Stimulated activated CD8-positive, alpha-beta memory T cell treated with anti-CD3 and anti-CD28 coated beads, Interleukin-2, amount 100 ng/mL, for 48 hours (primary cell): ENCODE results near the gene MCEMP1.
A peak's percentile ranks its signal among the peaks of the same experiment; 100 is the strongest.

Source experiments
- DNase-seq, 2 donors: peaks; one replicate each; pipeline ENCODE4 v3.0.0-alpha.2; 2020; ENCODE audit warnings: low read depth in 2 of 2

MCEMP1 gene

GRCh38 chr19:7643629-7644549 lies 33.0 kb upstream of the MCEMP1 start:
- peak in 1 of 2 donors; percentile 23 for DNase-seq

- DNase-seq: no peak
These were observed 32.4 kb upstream of the MCEMP1 start for GRCh38 chr19:7644550-7644877.

GRCh38 chr19:7645163-7645562 lies 31.7 kb upstream of the MCEMP1 start:
- no peak for DNase-seq

GRCh38 chr19:7645656-7646425 lies 31.0 kb upstream of the MCEMP1 start:
- DNase-seq: no peak

GRCh38 chr19:7646426-7646700 lies 30.5 kb upstream of the MCEMP1 start:
- no peak for DNase-seq

GRCh38 chr19:7647156-7647555 lies 29.7 kb upstream of the MCEMP1 start:
- no peak for DNase-seq

- no peak for DNase-seq
These were observed 28.4 kb upstream of the MCEMP1 start for GRCh38 chr19:7648265-7649014.

- no peak for DNase-seq
These were observed 26.7 kb upstream of the MCEMP1 start for GRCh38 chr19:7650148-7650547.

- peak; percentile 70 to 79 for DNase-seq
These were observed 24.7 kb upstream of the MCEMP1 start for GRCh38 chr19:7652061-7652641.

- no peak for DNase-seq
These were observed 22.5 kb upstream of the MCEMP1 start for GRCh38 chr19:7654401-7654800.

- no peak for DNase-seq
These were observed 21.3 kb upstream of the MCEMP1 start for GRCh38 chr19:7655581-7655980.

- no peak for DNase-seq
These were observed 19.6 kb upstream of the MCEMP1 start for GRCh38 chr19:7657131-7657751.

- no peak for DNase-seq
These were observed 18.6 kb upstream of the MCEMP1 start for GRCh38 chr19:7658219-7658686.

- DNase-seq: no peak
These were observed 14.9 kb upstream of the MCEMP1 start for GRCh38 chr19:7661744-7662538.

- no peak for DNase-seq
These were observed 14.2 kb upstream of the MCEMP1 start for GRCh38 chr19:7662657-7663056.

- no peak for DNase-seq
These were observed 13.2 kb upstream of the MCEMP1 start for GRCh38 chr19:7663706-7664105.

GRCh38 chr19:7665076-7665475 lies 11.8 kb upstream of the MCEMP1 start:
- no peak for DNase-seq

GRCh38 chr19:7668842-7669241 lies 8.0 kb upstream of the MCEMP1 start, which contains the start of gene RETN:
Gene RETN (plus strand): TSS chr19:7669049. CDS start chr19:7669327, 278 bp downstream.
- no peak for DNase-seq

GRCh38 chr19:7669641-7670040 lies 7.2 kb upstream of the MCEMP1 start:
- DNase-seq: no peak

- no peak for DNase-seq
These were observed 6.6 kb upstream of the MCEMP1 start for GRCh38 chr19:7670150-7670783.
